HepG2 (cell line): ENCODE results near the gene TEF. TPM values are rescaled to one million over a fixed set of nuclear protein-coding genes. Genes with fewer than 3 reads are reported as not detected.

Source experiments
- DNMT1 ChIP-seq: sonication (generic); formaldehyde crosslinking; IDR thresholded peaks from 2 replicates; pipeline ENCODE4 v1.5.1; 2020; ENCODE audit warnings: mild to moderate bottlenecking, missing genetic modification reagents
- HNF4A ChIP-seq: sonication (generic); formaldehyde crosslinking; IDR thresholded peaks from 2 replicates; pipeline ENCODE4 v1.4.0; 2020; ENCODE audit warnings: missing genetic modification reagents
- KDM5B ChIP-seq: sonication (generic); formaldehyde crosslinking; IDR thresholded peaks from 2 replicates; pipeline ENCODE4 v1.4.0; 2020; ENCODE audit warnings: missing genetic modification reagents, mild to moderate bottlenecking, borderline replicate concordance
- MIXL1 ChIP-seq: IDR thresholded peaks from 2 replicates; pipeline ENCODE4 v1.6.1; 2016
- NCOR1 ChIP-seq: fragments of 200-600 bp; sonication (generic); IDR thresholded peaks from 2 replicates; pipeline ENCODE4 v1.7.0; 2017; ENCODE audit warnings: antibody characterized with exemption, low read length, borderline replicate concordance
- NFE2L1 ChIP-seq: sonication (generic); formaldehyde crosslinking; IDR thresholded peaks from 2 replicates; pipeline ENCODE4 v1.4.0; 2020; ENCODE audit warnings: missing genetic modification reagents, mild to moderate bottlenecking, borderline replicate concordance
- NFYB ChIP-seq: sonication (generic); formaldehyde crosslinking; IDR thresholded peaks from 2 replicates; pipeline ENCODE4 v1.4.0; 2020; ENCODE audit warnings: missing genetic modification reagents
- PAXIP1 ChIP-seq: sonication (generic); formaldehyde crosslinking; conservative IDR thresholded peaks from 2 replicates; pipeline ENCODE4 v1.4.0; 2020; ENCODE audit warnings: mild to moderate bottlenecking, missing genetic modification reagents, moderate library complexity
- RERE ChIP-seq: IDR thresholded peaks from 2 replicates; pipeline ENCODE4 v1.6.1; 2016; ENCODE audit warnings: low read depth, missing genetic modification reagents, missing compliant biosample characterization
- SKIL ChIP-seq: sonication (generic); formaldehyde crosslinking; IDR thresholded peaks from 2 replicates; pipeline ENCODE4 v1.8.0; 2022; ENCODE audit warnings: missing genetic modification reagents, mild to moderate bottlenecking, moderate library complexity, borderline replicate concordance
- ZFP91 ChIP-seq: sonication (generic); formaldehyde crosslinking; IDR thresholded peaks from 2 replicates; pipeline ENCODE4 v1.9.0; 2022; ENCODE audit warnings: missing genetic modification reagents, mild to moderate bottlenecking, borderline replicate concordance
- ZNF256 ChIP-seq: sonication (generic); formaldehyde crosslinking; conservative IDR thresholded peaks from 2 replicates; pipeline ENCODE4 v1.4.0; 2020; ENCODE audit warnings: missing genetic modification reagents
- ZNF75D ChIP-seq: sonication (generic); formaldehyde crosslinking; IDR thresholded peaks from 2 replicates; pipeline ENCODE4 v1.8.1; 2023; ENCODE audit warnings: missing genetic modification reagents, mild to moderate bottlenecking, borderline replicate concordance
- ZNF775 ChIP-seq: sonication (generic); formaldehyde crosslinking; IDR thresholded peaks from 2 replicates; pipeline ENCODE4 v1.4.0; 2020; ENCODE audit warnings: missing genetic modification reagents, mild to moderate bottlenecking, moderate library complexity, borderline replicate concordance
- polyA plus RNA-seq, 8 experiments: library from polyadenylated mRNA; depleted of rRNA in 3 of 8; stranded (reverse) in 7 of 8; unstranded in 1 of 8; fragments of >200 nt; fragmentation: Illumina TruSeq in 4 of 8; extraction: Trizol in 4 of 8; gene quantifications; 2 replicates each; pipeline versions ENCODE4 v1.2.1 to v1.2.3, GENCODE V29; 2011 to 2016; ENCODE audit warnings: low read depth in 4 of 8, missing spikeins in 1 of 8, mixed read lengths in 1 of 8; ENCODE audit not compliant: insufficient read depth in 1 of 8
- total RNA-seq, 5 experiments: library from RNA; depleted of rRNA; stranded (reverse); fragments of >200 nt; fragmentation: Illumina TruSeq; extraction: Trizol; gene quantifications; 2 replicates each; pipeline ENCODE4 v1.2.3, GENCODE V29; 2016; ENCODE audit warnings: low read depth in 1 of 5

Gene TEF
- total and polyA plus RNA-seq, 2 of the 13 experiments (the other 11 are each of a cell fraction or from before 2014, with no cell fraction given) = 7.6 to 11.2 TPM

GRCh38 chr22:41397143-41397811 is 15.5 kb downstream of the TEF start (continued):
- TF ChIP-seq SKIL (CRISPR knock-in tag) = peak; percentile 63; the same call in 1 of the 2 replicates
- peak; percentile 96 for TF ChIP-seq PAXIP1 (CRISPR knock-in tag)
- TF ChIP-seq HNF4A (CRISPR knock-in tag) = peak; percentile 93
- TF ChIP-seq ZNF75D (CRISPR knock-in tag) = no peak
- no peak for TF ChIP-seq NFE2L1 (CRISPR knock-in tag)
- no peak for TF ChIP-seq RERE
- TF ChIP-seq ZNF256 = no peak
- TF ChIP-seq KDM5B = 0 out of 2 replicates have a peak, but pooled peaks have one; percentile 26
- TF ChIP-seq ZFP91 (CRISPR knock-in tag) = peak; percentile 59; the same call in 1 of the 2 replicates
- TF ChIP-seq MIXL1 (CRISPR knock-in tag) = 0 out of 2 replicates have a peak, but pooled peaks have one; percentile 38
- TF ChIP-seq ZNF775 (CRISPR knock-in tag) = no peak
- TF ChIP-seq NCOR1 = peak; percentile 58; the same call in 1 of the 2 replicates
- TF ChIP-seq DNMT1 (CRISPR knock-in tag) = 0 out of 2 replicates have a peak, but pooled peaks have one; percentile 56
- peak; percentile 65 for TF ChIP-seq NFYB (CRISPR knock-in tag)
